Lung (tissue), 12 donors: Measurements from ENCODE around the gene STEAP2. TPM values are rescaled to one million over a fixed set of nuclear protein-coding genes. Genes with fewer than 3 reads are reported as not detected.

ENCODE experiments used
- ATAC-seq: fragments of 200-7000 bp; cut with Tn5 transposase; one replicate; pipeline ENCODE4 v1.9.1; 2020; ENCODE audit warnings: moderate number of reproducible peaks; ENCODE audit not compliant: insufficient read depth, low FRiP score
- DNase-seq, 3 donors: peaks; one replicate each; pipeline ENCODE4 v3.0.0-alpha.2; 2013 to 2017
- H3K27ac ChIP-seq, 2 donors: one replicate each; pipeline ENCODE4 v1.5.1; 2013; ENCODE audit warnings: mild to moderate bottlenecking in 2 of 2, moderate library complexity in 2 of 2, control low read depth in 1 of 2, inconsistent platforms in 1 of 2, low read depth in 1 of 2, low read length in 1 of 2
- H3K27me3 ChIP-seq, 3 donors: one replicate each; pipeline ENCODE4 v1.5.1; 2013; ENCODE audit warnings: low read length in 2 of 3; ENCODE audit not compliant: control insufficient read depth in 3 of 3, insufficient read depth in 3 of 3
- H3K36me3 ChIP-seq, 4 donors: one replicate each; pipeline ENCODE4 v1.5.1; 2013; ENCODE audit warnings: low read length in 4 of 4, mild to moderate bottlenecking in 1 of 4, moderate library complexity in 1 of 4; ENCODE audit not compliant: control insufficient read depth in 4 of 4, insufficient read depth in 4 of 4
- H3K4me1 ChIP-seq, 5 donors: one replicate each; pipeline ENCODE4 v1.5.1; 2013; ENCODE audit warnings: low read length in 5 of 5, mild to moderate bottlenecking in 2 of 5, moderate library complexity in 1 of 5; ENCODE audit not compliant: control insufficient read depth in 5 of 5, insufficient read depth in 5 of 5
- H3K4me3 ChIP-seq: one replicate; pipeline ENCODE4 v1.5.1; 2013; ENCODE audit warnings: mild to moderate bottlenecking, control low read depth, moderate library complexity
- H3K9ac ChIP-seq, 2 donors: one replicate each; pipeline ENCODE4 v1.5.1; 2013; ENCODE audit warnings: low read length in 2 of 2, control low read depth in 1 of 2; ENCODE audit not compliant: insufficient read depth in 1 of 2
- H3K9me3 ChIP-seq, 4 donors: one replicate each; pipeline ENCODE4 v1.5.1; 2013; ENCODE audit warnings: low read length in 3 of 4, mild to moderate bottlenecking in 1 of 4, moderate library complexity in 1 of 4; ENCODE audit not compliant: control insufficient read depth in 4 of 4, insufficient read depth in 3 of 4
- WGBS, 2 donors: extraction: QIAGEN DNeasy Blood & Tissue Kit; methylation state at CpG; one replicate each; pipeline ENCODE4 v1.1.7; 2013; 5-methylcytosine and 5-hydroxymethylcytosine counted together
- polyA plus RNA-seq, 2 donors: library from polyadenylated mRNA; stranded (reverse); fragments of 200-250 nt; gene quantifications; one replicate each; pipeline ENCODE4 v1.2.1, GENCODE V29; 2013
- total RNA-seq, 2 donors: library from RNA; depleted of rRNA in 1 of 2; stranded (reverse); fragments of >200 nt in 1 of 2; gene quantifications; one replicate each; pipeline ENCODE4 v1.2.1, GENCODE V29; 2014 to 2021
- TF ChIP-seq, protein P1 (sequence below): IDR thresholded peaks from 2 replicates; pipeline ENCODE4 v1.5.1; 2012; ENCODE audit warnings: mild to moderate bottlenecking; ENCODE audit errors: control extremely low read depth, extremely low read depth
- donor health status: control.
- donor health status: control.
- donor health status: Bipolar disorder and iron deficiency.
- donor health status: healthy.
- donor health status: DM: yes; HTN: yes; CAD: no.

Gene STEAP2
- total and polyA plus RNA-seq, 4 donors: 5.3 to 16.7 (median 11.2) TPM

DNA sequence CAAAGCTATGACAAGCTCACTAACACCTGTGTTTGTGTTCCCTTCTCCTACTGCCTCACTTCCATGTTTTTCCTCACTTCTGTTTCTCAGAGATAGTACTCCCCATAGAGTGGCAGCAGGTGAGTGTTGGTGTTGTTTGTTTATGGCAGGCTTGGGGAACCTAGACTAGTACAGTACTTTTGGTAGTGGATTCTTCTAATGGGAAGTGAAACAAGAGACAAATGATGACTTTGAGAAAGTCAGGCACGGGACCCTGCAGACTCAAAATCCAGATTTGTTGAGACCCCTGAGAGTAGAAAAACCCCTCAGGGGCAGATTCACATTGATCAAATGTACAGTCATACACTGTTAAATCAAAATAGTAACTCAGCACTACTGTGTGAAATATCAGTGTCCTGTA, 27.0 kb downstream of the STEAP2 start:
- Histone ChIP-seq H3K36me3 (no peaks in the 10 kb centered on the region), H3K9ac (no peak overlapping the region), H3K9me3 (no peaks in the 10 kb centered on the region), H3K4me1 (no peaks in the 10 kb centered on the region), H3K27ac (no peak overlapping the region), H3K4me3 (no peak overlapping the region), H3K27me3 (no peaks in the 10 kb centered on the region)
- ATAC-seq (no peak), DNase-seq (no peak)
- 65 to 76% methylated on average over 1 of the region's 1 CpG for WGBS, 2 donors
- TF ChIP-seq, protein P1, sequence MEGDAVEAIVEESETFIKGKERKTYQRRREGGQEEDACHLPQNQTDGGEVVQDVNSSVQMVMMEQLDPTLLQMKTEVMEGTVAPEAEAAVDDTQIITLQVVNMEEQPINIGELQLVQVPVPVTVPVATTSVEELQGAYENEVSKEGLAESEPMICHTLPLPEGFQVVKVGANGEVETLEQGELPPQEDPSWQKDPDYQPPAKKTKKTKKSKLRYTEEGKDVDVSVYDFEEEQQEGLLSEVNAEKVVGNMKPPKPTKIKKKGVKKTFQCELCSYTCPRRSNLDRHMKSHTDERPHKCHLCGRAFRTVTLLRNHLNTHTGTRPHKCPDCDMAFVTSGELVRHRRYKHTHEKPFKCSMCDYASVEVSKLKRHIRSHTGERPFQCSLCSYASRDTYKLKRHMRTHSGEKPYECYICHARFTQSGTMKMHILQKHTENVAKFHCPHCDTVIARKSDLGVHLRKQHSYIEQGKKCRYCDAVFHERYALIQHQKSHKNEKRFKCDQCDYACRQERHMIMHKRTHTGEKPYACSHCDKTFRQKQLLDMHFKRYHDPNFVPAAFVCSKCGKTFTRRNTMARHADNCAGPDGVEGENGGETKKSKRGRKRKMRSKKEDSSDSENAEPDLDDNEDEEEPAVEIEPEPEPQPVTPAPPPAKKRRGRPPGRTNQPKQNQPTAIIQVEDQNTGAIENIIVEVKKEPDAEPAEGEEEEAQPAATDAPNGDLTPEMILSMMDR: no peak

DNA sequence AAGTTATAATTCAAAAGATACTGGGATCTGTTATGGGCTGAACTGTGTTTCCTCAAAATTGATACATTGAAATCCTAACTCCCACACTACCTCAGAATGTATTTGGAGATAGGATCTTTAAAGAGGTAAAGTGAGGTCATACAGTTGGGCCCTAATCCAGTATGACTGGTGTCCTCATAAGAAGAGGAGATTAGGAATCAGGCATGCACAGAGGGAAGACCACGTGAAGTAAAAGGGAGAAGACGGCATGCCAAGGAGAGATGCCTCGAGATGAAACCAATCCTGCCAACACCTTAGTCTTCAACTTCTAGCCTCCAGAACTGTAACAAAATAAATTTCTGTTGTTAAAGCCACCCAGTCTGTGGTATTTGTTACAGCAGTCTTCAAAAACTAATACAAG, 27.5 kb downstream of the STEAP2 start:
- ATAC-seq: no peak
- Histone ChIP-seq H3K4me3 (no peak overlapping the region), H3K4me1 (no peaks in the 10 kb centered on the region), H3K27ac (no peak overlapping the region), H3K9ac (no peak overlapping the region), H3K27me3 (peaks cover 0 to 2% (median 0%) of the 10 kb centered on the region in 3 donors), H3K9me3 (no peaks in the 10 kb centered on the region), H3K36me3 (no peaks in the 10 kb centered on the region)
- DNase-seq: no peak
- TF ChIP-seq, protein P1: no peak
- 91 to 92% methylated on average over 3 of the region's 3 CpGs for WGBS, 2 donors

DNA sequence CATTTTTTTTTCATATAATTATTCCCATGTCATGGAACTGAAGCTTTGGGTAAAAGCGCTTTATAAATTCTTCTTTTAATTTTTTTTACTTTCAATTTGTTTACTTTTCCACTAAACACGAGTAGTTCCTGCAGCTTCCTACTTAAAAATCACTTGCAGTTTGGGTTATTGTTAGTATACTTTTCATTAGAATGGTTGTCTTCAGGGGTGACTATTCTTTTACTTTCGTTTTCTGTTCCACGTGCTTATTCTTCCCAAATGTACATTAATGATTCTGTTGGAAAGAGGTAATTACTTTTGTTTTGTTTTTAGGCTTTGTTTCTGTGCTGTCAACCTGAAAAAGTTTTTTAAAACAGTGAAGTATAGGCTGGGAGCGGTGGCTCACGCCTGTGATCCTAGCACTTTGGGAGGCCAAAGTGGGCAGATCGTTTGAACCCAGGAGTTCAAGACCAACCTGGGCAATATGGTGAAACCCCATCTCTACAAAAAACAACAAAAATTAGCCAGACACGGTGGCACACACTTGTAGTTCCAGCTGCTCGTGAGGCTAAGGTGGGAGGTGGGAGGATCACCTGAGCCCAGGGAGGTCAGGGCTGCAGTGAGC, 28.2 kb downstream of the STEAP2 start:
- Histone ChIP-seq H3K9ac (no peak overlapping the region), H3K9me3 (no peaks in the 10 kb centered on the region), H3K27me3 (peaks cover 0 to 2% (median 0%) of the 10 kb centered on the region in 3 donors), H3K4me1 (no peaks in the 10 kb centered on the region), H3K27ac (no peak overlapping the region), H3K4me3 (no peak overlapping the region), H3K36me3 (peaks cover 0 to under 1% (median 0%) of the 10 kb centered on the region in 4 donors)
- ATAC-seq (no peak), DNase-seq (no peak)
- 73 to 84% methylated on average over 9 of the region's 9 CpGs for WGBS, 2 donors
- TF ChIP-seq, protein P1: no peak
